A549 (cell line): ENCODE measurements around the gene FBLN1.

Experiments used
- BHLHE40 ChIP-seq: IDR thresholded peaks from 2 replicates; pipeline ENCODE4 v1.6.1; 2012; ENCODE audit warnings: low read depth, low read length, inconsistent platforms
- CEBPB ChIP-seq, 2 experiments: fragments of >200 bp in 1 of 2; sonication (Bioruptor Twin) in 1 of 2; formaldehyde crosslinking in 1 of 2; IDR thresholded peaks; 2 replicates each; pipeline ENCODE4 v1.6.1; 2012 to 2016
- CTCF ChIP-seq: fragments of >200 bp; sonication (Bioruptor Twin); formaldehyde crosslinking; IDR thresholded peaks from 3 replicates; pipeline ENCODE4 v1.5.1; 2016
- ESRRA ChIP-seq: fragments of 150-350 bp; IDR thresholded peaks from 2 replicates; pipeline ENCODE4 v1.6.1; 2014; ENCODE audit warnings: mild to moderate bottlenecking, low read length, borderline replicate concordance
- FOXS1 ChIP-seq: fragments of 250-450 bp; sonication (Bioruptor Pico); IDR thresholded peaks from 2 replicates; pipeline ENCODE4 v1.5.0; 2020; ENCODE audit warnings: mild to moderate bottlenecking, moderate library complexity
- MAZ ChIP-seq: fragments of 150-350 bp; IDR thresholded peaks from 2 replicates; pipeline ENCODE4 v1.6.1; 2014; ENCODE audit warnings: antibody characterized with exemption, low read depth, low read length, borderline replicate concordance
- POLR2A ChIP-seq: IDR thresholded peaks from 2 replicates; pipeline ENCODE4 v1.6.1; 2012; ENCODE audit warnings: mild to moderate bottlenecking, low read length
- USF2 ChIP-seq: fragments of 450-650 bp; IDR thresholded peaks from 2 replicates; pipeline ENCODE4 v1.6.1; 2014; ENCODE audit warnings: antibody characterized with exemption
- TF ChIP-seq, protein P1 (sequence below): fragments of >200 bp; sonication (Bioruptor Twin); formaldehyde crosslinking; IDR thresholded peaks from 3 replicates; pipeline ENCODE4 v1.6.1; 2016
- TF ChIP-seq, protein P2 (sequence below): IDR thresholded peaks from 2 replicates; pipeline ENCODE4 v1.6.1; 2012

DNA sequence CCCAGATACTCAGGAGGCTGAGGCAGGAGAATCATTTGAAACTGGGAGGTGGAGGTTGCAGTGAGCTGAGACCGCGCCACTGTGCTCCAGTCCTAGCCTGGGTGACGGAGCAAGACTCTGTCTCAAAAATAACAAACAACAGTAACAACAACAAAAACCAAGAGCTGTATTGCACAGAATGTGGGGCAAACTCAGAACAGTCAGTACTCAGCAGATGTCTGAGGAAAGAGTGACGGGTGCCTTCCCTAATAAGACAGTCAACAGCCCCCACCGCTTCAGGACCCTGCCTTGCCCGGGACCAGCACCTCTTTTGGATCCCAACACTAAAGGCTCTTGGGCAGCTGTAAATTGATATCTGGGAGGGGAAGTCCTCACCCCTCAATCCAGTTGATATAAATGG, 48.9 kb upstream of the FBLN1 start:
- no peak for TF ChIP-seq CTCF
- TF ChIP-seq, protein P1, sequence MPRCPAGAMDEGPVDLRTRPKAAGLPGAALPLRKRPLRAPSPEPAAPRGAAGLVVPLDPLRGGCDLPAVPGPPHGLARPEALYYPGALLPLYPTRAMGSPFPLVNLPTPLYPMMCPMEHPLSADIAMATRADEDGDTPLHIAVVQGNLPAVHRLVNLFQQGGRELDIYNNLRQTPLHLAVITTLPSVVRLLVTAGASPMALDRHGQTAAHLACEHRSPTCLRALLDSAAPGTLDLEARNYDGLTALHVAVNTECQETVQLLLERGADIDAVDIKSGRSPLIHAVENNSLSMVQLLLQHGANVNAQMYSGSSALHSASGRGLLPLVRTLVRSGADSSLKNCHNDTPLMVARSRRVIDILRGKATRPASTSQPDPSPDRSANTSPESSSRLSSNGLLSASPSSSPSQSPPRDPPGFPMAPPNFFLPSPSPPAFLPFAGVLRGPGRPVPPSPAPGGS = no peak
- no peak for TF ChIP-seq USF2
- TF ChIP-seq POLR2A = no peak
- TF ChIP-seq BHLHE40 = no peak
- no peak for TF ChIP-seq ESRRA
- no peak for TF ChIP-seq CEBPB (IDR thresholded peaks at IDR 0.05)
- TF ChIP-seq FOXS1 = no peak
- TF ChIP-seq, protein P2, sequence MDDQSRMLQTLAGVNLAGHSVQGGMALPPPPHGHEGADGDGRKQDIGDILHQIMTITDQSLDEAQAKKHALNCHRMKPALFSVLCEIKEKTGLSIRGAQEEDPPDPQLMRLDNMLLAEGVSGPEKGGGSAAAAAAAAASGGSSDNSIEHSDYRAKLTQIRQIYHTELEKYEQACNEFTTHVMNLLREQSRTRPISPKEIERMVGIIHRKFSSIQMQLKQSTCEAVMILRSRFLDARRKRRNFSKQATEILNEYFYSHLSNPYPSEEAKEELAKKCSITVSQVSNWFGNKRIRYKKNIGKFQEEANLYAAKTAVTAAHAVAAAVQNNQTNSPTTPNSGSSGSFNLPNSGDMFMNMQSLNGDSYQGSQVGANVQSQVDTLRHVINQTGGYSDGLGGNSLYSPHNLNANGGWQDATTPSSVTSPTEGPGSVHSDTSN = no peak
- no peak for TF ChIP-seq MAZ
